Testis (tissue), 3 donors: Measurements from ENCODE around the gene RNASE7. TPM values are rescaled to one million over a fixed set of nuclear protein-coding genes. Genes with fewer than 3 reads are reported as not detected.

Experiments used
- DNase-seq: peaks from one replicate; pipeline ENCODE4 v3.0.0-alpha.2; 2019
- H3K27ac ChIP-seq, 2 donors: fragments of 200-600 bp; sonication (generic); one replicate each; pipeline ENCODE4 v1.5.1; 2019
- H3K27me3 ChIP-seq: fragments of 200-600 bp; sonication (generic); one replicate; pipeline ENCODE4 v1.5.1; 2019
- H3K36me3 ChIP-seq: fragments of 200-600 bp; sonication (generic); one replicate; pipeline ENCODE4 v1.5.1; 2017; ENCODE audit warnings: low read depth; ENCODE audit errors: missing control alignments
- H3K4me1 ChIP-seq: fragments of 200-600 bp; sonication (generic); one replicate; pipeline ENCODE4 v1.5.1; 2019
- H3K4me3 ChIP-seq, 2 donors: fragments of 200-600 bp; sonication (generic); one replicate each; pipeline ENCODE4 v1.5.1; 2017 to 2019
- H3K9me3 ChIP-seq: fragments of 200-600 bp; sonication (generic); one replicate; pipeline ENCODE4 v1.5.1; 2017
- POLR2A ChIP-seq: fragments of 450-650 bp; IDR thresholded peaks from one replicate; pipeline ENCODE4 v1.6.1; 2017; ENCODE audit warnings: antibody characterized with exemption, mild to moderate bottlenecking, moderate library complexity
- WGBS, 2 donors: methylation state at CpG; one replicate each; pipeline ENCODE4 v1.1.5; 2018; 5-methylcytosine and 5-hydroxymethylcytosine counted together
- intact Hi-C: fragments of 100-400 bp; cut with DNase I; formaldehyde crosslinking; loops from one replicate; pipeline ENCODE4 v1.15.1; 2023; ENCODE audit warnings: low total_unique reads
- polyA plus RNA-seq: library from polyadenylated mRNA; stranded (reverse); fragments of 350-450 nt; fragmentation: Illumina TruSeq; extraction: RNeasy Lipid Tissue Mini Kit (QIAGEN cat#74804); gene quantifications from one replicate; pipeline ENCODE4 v1.2.3, GENCODE V29; 2014; ENCODE audit warnings: low read depth, low replicate concordance; ENCODE audit not compliant: insufficient read depth
- total RNA-seq, 2 donors: library from RNA; depleted of rRNA; stranded (reverse); fragments of >200 nt; gene quantifications; one replicate each; pipeline ENCODE4 v1.2.3, GENCODE V29; 2016
- TF ChIP-seq, protein P1 (sequence below), 3 experiments: fragments of 450-650 bp in 2 of 3; fragments of 200-600 bp in 1 of 3; sonication (generic) in 1 of 3; IDR thresholded peaks; one replicate each; pipeline ENCODE4 v1.5.1; 2016 to 2019; ENCODE audit warnings: antibody characterized with exemption in 3 of 3, mild to moderate bottlenecking in 2 of 3, moderate library complexity in 1 of 3

Gene RNASE7
- total and polyA plus RNA-seq, 3 donors from 2014 or later: 0.24 to 0.55 (median 0.43) TPM

GRCh38 chr14:21029917-21030316 lies 12.2 kb upstream of the RNASE7 start, which contains the start of gene TPPP2:
TPPP2 (plus strand) TSS chr14:21030217; CDS start chr14:21030582, 365 bp downstream.
- Histone ChIP-seq H3K27ac (no peak within 1 kb of the TSS), H3K36me3 (no peaks in the 10 kb centered on the region), H3K9me3 (no peaks in the 10 kb centered on the region), H3K4me1 (peaks cover 23% of the 10 kb centered on the region), H3K27me3 (no peaks in the 10 kb centered on the region), H3K4me3 (no peak within 1 kb of the TSS)
- DNase-seq: no peak
- no peak for TF ChIP-seq POLR2A
- TF ChIP-seq, protein P1, sequence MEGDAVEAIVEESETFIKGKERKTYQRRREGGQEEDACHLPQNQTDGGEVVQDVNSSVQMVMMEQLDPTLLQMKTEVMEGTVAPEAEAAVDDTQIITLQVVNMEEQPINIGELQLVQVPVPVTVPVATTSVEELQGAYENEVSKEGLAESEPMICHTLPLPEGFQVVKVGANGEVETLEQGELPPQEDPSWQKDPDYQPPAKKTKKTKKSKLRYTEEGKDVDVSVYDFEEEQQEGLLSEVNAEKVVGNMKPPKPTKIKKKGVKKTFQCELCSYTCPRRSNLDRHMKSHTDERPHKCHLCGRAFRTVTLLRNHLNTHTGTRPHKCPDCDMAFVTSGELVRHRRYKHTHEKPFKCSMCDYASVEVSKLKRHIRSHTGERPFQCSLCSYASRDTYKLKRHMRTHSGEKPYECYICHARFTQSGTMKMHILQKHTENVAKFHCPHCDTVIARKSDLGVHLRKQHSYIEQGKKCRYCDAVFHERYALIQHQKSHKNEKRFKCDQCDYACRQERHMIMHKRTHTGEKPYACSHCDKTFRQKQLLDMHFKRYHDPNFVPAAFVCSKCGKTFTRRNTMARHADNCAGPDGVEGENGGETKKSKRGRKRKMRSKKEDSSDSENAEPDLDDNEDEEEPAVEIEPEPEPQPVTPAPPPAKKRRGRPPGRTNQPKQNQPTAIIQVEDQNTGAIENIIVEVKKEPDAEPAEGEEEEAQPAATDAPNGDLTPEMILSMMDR (IDR thresholded peaks at IDR 0.05): no peak
- WGBS, 2 donors: 92 to 97% methylated on average over 5 of the region's 5 CpGs
- intact Hi-C loops: no loop called here

- Histone ChIP-seq H3K4me3 (no peak overlapping the region), H3K36me3 (no peaks in the 10 kb centered on the region), H3K9me3 (no peaks in the 10 kb centered on the region), H3K27ac (no peak overlapping the region), H3K4me1 (peaks cover 29% of the 10 kb centered on the region), H3K27me3 (no peaks in the 10 kb centered on the region)
- no peak for DNase-seq
- WGBS, 2 donors: 86 to 89% methylated on average over 12 of the region's 12 CpGs
- intact Hi-C loops: no loop called here
- no peak for TF ChIP-seq POLR2A
- TF ChIP-seq, protein P1 (IDR thresholded peaks at IDR 0.05): no peak
Observed at GRCh38 chr14:21030531-21030930, 11.6 kb upstream of the RNASE7 start.

DNA sequence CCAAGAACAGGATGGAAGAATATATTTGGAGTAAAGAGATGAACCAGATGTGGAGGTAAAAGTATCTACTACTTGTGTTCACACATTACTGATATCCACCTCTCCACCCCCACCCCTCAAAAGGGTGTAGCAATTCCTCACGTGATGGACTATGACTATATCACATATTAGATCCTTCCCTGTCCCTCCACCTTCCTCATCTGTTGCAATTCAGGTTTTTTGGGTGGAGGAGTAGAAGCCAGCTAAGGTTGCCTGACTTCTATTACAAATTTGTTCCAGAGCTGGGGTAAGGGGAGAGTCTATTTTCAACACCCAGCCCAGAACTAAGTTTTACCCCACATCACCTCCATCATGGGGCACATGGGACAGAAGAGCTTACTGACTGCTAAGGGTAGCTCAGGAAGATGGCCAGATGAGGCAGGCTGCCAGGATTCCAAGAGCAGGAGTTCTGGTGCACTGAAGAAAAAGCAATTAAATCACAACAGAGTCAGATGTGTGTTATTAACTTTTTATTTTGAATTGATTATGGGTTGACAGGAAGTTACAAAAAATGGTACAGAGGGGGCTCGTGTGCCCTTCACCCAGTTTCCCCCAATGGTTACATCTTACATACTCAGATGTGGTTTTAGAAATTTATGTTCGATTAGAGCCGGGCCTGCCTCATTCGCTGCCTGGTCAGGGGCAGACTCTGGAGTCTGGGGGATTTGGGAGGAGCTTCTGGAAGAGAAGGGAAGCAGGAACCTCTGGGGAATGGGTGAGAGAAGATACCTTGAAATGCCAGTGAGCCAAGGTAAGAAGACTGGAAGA lies 9.6 kb upstream of the RNASE7 start:
- Histone ChIP-seq H3K27me3 (no peaks in the 10 kb centered on the region), H3K27ac (no peak overlapping the region), H3K4me3 (no peak overlapping the region), H3K4me1 (peaks cover 15% of the 10 kb centered on the region), H3K36me3 (no peaks in the 10 kb centered on the region), H3K9me3 (no peaks in the 10 kb centered on the region)
- TF ChIP-seq, protein P1 (IDR thresholded peaks at IDR 0.05): no peak
- no peak for TF ChIP-seq POLR2A
- DNase-seq: no peak
- 92 to 93% methylated on average over 5 of the region's 5 CpGs for WGBS, 2 donors
- intact Hi-C loops: no loop called here

- Histone ChIP-seq H3K36me3 (no peaks in the 10 kb centered on the region), H3K9me3 (no peaks in the 10 kb centered on the region), H3K4me3 (no peak overlapping the region), H3K27me3 (no peaks in the 10 kb centered on the region), H3K27ac (no peak overlapping the region), H3K4me1 (peaks cover 20% of the 10 kb centered on the region)
- TF ChIP-seq, protein P1 (IDR thresholded peaks at IDR 0.05): no peak
- TF ChIP-seq POLR2A: no peak
- 81 to 82% methylated on average over 4 of the region's 4 CpGs for WGBS, 2 donors
- no peak for DNase-seq
- intact Hi-C loops: no loop called here
Observed at GRCh38 chr14:21033133-21033698, 8.9 kb upstream of the RNASE7 start.
